Activated CD8-positive, alpha-beta memory T cell treated with anti-CD3 and anti-CD28 coated beads for 36 hours (primary cell): ENCODE measurements around the gene OPRM1. TPM values are rescaled to one million over a fixed set of nuclear protein-coding genes. Genes with fewer than 3 reads are reported as not detected.
"Not testable (repeated sequence)": the region's sequence is repeated elsewhere in the genome, so short reads cannot be mapped to it uniquely, and the experiment has no call there.

ENCODE experiments used
- CTCF ChIA-PET: fragments of 350-600 bp; sonication (Branson Sonifier 250); formaldehyde crosslinking; loops from one replicate; lab custom pipeline; 2021; ENCODE audit warnings: antibody characterized with exemption; lab: Charles Lee
- POLR2A ChIA-PET: fragments of 350-600 bp; sonication (Branson Sonifier 250); formaldehyde crosslinking; loops from one replicate; lab custom pipeline; 2021; ENCODE audit warnings: antibody characterized with exemption; lab: Charles Lee
- total RNA-seq, 2 experiments: library from RNA; stranded (reverse); gene quantifications; one replicate each; pipeline ENCODE4 v1.2.3, GENCODE V29; 2021

Gene OPRM1
- total RNA-seq, 2 experiments from 2014 or later: not detected

DNA sequence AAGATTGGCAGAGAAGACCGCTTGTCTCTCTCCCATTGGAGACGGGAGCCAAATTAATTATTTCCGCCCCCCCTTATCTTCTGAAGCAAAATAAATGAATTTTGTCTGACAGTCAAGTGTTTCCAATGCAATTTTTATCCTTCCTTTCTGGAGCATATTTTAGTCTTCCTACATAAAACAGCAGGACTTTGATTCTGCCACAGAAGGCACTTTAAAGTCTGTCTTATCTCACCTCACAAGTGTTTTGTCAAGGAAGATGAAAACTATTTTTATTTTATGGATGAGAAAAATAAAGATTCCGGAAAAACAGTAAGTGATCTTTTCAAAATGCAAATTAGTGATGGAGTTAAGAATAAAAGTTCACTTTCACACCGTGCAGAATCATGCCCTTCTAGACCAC is 140.4 kb downstream of the OPRM1 start:
- ChIA-PET POLR2A (no interaction called here), CTCF (no interaction called here)

DNA sequence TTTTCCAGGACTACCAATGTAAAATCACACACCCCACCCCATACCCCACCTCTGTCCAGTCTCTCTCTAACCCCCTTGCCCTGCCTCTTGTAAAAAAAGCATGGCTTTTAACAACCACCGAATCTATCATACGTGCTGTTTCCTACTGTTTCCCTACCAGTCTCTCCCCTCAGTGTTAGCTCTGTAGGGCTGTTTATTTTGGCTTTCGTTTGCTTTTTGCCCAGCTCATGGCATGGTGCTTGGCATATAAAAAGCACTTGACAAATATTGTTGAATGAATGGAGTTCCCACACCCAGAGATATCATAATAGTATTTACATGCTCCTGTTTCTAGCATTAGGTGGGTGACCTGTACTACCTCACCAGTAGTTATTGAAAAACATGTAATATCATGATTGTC is 148.2 kb downstream of the OPRM1 start:
- POLR2A ChIA-PET: no interaction called here
- CTCF ChIA-PET: no interaction called here

DNA sequence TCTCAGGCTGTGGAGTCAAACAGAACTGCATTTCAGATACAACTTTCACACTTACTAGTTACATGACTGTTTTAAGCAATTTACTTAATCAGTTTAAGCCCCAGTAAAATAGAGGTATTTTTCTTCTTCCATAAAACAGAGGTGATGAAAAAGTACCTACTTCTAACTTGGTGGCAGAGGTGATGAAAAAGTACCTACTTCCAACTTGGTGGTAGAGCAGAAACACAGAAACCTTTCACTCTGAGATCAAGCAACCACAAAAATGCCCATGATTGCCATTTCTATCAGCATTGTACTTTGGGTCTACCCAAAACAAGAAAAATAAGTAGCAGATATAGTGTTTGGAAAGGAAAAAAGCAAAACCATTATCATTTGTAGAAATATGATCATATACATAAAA is 148.7 kb downstream of the OPRM1 start:
- POLR2A ChIA-PET: no interaction called here
- CTCF ChIA-PET: no interaction called here

DNA sequence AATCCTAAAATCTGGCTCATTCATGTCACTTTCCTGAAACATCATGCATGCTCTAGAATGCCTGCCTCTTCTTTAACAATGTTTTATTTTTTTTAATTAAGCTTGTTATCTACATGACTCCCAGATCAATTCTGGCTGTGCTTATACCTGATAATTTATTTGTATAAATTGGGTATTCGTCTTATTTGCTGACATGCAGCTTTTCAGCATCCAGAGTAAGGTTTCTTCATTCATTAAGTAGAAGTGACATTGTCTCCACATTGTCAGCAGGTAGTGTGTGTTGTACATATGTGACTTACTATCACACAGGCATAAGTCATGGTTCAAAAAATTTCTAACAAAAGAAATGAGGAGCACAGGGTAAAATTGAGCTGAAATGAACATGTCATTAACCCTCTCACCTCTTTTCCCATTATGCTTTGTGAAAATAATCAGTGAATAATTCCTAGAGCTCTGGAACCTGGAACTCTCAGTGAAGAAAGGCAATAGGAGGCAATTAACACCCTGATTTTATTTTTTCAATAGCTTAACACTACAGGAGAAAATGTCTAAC is 157.4 kb downstream of the OPRM1 start:
- ChIA-PET CTCF (interaction anchor here (1.5 kb wide), 1 partner anchor 24 kb away, joined by 4 read pairs; no protein-coding TSS in a partner anchor), POLR2A (no interaction called here)

DNA sequence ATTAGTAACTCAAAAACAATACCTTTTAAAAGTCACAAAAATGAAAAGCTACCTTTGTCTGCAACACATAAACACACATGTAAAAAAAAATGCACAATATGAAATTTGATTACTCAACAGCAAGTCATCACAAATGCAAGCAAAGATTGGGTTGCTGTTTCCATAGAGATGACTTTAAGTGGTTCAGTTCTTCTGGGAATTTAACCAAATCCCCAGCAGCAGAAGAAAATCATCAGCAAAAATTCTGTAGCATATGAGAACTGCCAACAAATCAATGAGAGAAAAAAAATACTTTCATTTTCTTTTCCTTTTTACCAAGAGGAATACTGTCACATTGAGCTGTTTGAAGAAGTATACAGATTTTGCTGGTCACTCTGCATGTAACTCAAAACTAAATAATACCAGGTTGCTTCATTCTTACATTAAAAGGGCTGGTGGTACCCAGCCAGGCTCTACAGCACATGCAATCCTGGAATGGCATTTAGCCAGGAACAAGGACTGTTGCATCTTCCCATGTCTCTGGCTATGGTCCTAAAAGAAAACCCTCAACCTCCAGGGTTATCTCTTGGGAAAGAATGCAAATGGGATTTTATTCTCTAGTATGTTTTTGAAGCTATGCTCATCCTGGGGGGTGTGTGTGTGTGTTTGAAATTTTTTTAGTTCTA is 158.3 kb downstream of the OPRM1 start:
- ChIA-PET CTCF (no interaction called here), POLR2A (no interaction called here)

DNA sequence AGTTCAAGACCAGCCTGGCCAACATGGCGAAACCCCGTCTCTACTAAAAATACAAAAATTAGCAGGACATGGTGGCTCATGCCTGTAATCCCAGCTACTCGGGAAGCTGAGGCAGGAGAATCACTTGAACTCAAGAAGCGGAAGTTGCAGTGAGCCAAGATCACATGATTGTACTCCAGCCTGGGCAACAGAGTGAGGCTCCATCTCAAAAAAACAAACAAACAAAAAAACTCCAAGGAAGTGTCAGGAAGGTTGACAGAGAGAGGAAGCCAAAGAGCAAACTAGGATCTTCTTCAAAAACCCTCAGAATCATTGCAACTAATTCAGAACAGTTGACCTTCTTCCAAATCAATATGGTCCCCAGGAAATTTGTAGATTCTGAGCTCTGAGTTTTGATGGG is 162.6 kb downstream of the OPRM1 start:
- CTCF ChIA-PET: interaction anchor here (0.5 kb wide), 1 partner anchor 72 kb away, joined by 3 read pairs; no protein-coding TSS in a partner anchor
- POLR2A ChIA-PET: not testable (repeated sequence)

DNA sequence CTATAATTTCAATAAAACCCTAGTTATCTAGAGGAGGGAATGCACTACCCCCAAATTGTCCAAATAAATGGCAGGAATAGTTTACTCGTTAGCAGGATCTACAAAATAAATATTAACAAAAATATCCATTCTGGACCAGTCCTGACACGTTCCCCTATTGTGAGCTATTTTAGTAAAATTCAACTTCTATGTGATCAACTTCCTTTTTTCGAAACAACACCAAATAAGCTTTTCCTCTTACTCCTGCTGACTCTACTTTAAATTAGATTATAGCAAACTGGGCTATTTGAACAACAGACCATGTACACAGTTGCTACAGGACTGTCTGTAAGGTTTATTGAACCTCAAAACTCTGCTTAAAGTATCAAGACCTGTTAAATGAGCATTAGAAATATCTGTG is 163.3 kb downstream of the OPRM1 start:
- POLR2A ChIA-PET: no interaction called here
- CTCF ChIA-PET: interaction anchor here (0.5 kb wide), 1 partner anchor 72 kb away, joined by 3 read pairs; no protein-coding TSS in a partner anchor

DNA sequence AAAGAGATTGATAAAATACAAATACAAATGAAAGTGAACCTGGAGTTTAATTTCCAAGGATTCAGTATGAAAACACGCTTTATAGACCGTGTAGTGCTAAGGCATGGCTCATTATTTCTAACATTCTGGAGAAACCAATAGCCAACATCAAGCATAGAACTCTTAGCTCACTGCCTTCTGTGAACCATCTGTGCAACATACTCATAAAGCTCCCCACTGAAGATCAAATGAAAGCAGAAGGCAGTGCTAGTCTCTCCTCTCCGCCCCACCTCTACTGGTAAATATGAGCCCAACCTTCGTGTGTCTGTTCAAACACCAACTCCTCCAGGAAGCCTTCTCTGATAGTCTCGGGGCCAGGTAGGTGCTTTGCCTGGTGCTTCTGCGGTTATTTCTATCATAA is 163.9 kb downstream of the OPRM1 start:
- ChIA-PET POLR2A (no interaction called here), CTCF (no interaction called here)

DNA sequence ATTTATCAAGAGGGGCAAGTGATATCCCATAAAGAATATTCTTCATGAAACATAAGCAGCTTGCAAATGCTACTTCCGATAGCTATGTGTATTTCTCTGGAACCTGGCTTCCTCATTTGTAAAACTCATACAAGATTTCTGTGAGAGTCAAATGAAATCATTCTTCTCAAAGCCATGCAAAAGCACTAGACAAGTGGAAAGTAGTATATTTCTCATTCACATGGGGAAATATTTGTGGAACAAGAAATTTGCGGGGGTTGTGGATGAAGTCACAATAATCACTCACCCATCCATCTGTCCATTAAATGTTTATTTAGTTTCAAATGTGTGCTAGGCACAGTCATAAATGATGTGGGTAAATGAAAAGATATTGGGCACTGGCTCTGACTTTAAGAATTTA is 167.1 kb downstream of the OPRM1 start:
- ChIA-PET CTCF (interaction anchor here (1.5 kb wide), 1 partner anchor 11 kb away, joined by 3 read pairs; no protein-coding TSS in a partner anchor), POLR2A (no interaction called here)

DNA sequence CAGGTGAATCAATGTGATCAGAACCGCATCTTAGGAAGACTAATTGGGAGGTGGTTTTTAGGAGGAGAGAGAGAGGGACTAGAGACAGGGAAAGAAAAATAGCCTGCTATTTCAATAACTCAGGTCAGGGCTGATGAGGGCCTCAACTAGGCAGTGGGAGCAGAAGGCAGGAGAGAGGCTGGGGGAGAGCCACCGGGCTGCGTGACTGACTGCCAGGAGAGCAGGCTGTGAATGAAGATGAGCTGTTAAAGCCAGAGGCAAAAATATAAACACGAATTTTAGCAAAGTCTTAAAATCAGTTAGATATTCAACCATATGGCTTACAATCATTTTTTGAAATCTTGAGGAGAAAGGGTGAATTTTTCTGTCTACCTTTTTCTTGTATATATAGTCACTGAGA is 168.0 kb downstream of the OPRM1 start:
- ChIA-PET CTCF (no interaction called here), POLR2A (no interaction called here)

DNA sequence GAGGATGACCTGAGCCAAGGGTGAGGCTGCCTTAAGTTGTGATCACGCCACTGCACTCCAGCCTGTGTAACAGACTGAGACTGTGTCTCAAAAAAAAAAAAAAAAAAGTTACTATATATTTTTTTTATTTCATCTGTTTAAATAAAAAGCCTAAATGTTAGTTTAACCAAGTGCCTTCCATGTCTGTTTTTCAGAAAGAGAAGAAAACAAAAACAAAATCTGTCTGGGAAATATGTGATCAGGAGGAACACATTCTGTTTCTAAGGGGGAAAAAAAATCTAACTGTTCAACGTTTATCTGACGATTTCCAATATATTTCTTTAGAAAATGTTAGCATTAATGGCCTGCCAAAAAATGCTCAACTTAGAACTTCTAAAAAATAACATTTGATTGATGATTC is 170.5 kb downstream of the OPRM1 start:
- POLR2A ChIA-PET: no interaction called here
- CTCF ChIA-PET: no interaction called here

DNA sequence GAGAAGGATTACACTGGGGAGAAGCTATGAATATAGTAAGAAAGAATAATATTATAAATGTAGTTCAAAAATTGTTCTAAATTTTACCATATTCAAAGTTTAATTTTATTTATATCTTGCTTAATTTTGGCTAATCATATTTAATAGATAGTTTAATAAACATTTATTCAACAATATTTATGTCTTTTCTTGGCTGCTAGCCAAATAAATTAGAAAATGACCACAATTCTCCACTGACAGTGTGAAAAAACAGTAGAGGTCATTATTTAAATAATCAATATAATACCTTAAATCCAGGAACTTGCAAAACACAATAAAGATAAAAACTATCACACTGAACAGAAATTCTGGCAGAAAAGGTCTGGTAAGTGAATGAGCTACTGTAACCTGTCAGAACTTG is 171.6 kb downstream of the OPRM1 start:
- POLR2A ChIA-PET: no interaction called here
- CTCF ChIA-PET: interaction anchor here (0.6 to 0.7 kb wide), 2 partner anchors 28 to 47 kb away, joined by 3 read pairs; no protein-coding TSS in a partner anchor

DNA sequence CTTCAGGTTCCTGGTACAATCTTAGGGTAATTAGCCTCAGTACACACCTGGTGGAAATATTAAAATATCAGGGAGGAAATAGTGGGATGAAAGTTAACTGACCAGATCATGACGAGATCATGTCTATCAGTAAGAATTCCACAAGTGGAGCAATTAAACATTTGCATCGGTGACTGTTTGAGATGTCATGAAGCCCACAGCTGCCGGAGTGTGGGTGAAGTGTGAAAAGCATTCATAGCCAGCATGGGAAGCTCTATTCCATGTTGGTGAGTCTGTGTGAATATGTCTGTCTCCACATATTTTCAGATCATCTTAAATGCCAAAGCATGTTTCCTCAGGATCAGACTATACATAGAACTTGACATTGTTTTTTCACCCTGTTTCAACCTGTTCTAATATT is 174.7 kb downstream of the OPRM1 start:
- ChIA-PET CTCF (no interaction called here), POLR2A (no interaction called here)

DNA sequence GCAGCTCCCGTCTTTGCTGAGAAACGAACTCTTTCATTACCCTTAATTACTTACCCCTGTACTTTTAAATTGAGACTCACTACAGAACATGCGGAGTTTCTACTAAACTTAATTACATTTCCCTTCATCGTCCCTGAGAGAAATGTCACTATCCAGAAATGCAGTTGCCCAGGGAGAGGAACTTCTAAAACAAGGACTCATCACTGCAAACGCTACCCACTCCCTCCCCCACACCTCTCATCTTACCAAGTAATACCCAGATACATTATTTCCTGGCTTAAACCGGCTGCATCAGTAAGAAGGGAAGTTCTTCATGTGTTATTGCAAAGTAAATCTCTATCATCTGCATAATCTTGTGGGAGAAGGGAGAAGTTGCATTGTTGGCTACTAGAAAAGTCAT is 179.3 kb downstream of the OPRM1 start:
- CTCF ChIA-PET: interaction anchor here (1.0 kb wide), 1 partner anchor 55 kb away, joined by 4 read pairs; no protein-coding TSS in a partner anchor
- POLR2A ChIA-PET: no interaction called here

DNA sequence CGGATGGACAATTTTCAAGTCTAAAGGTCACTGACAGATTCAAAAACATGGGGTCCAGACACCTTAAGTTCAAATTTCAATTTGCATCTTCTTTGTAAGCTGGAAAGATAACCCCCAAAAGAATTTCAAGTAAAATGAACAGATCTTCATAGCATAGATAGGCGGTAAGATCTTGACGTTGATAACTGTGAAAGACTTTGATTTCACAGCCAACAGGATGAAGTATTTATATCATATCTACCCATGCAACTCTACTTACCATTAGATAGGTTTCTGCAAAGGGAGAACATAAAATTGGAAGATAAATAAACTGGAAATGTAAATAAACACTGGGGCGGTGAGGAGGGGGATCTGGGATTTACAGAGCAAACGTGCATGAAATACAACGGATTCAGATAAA is 179.7 kb downstream of the OPRM1 start:
- POLR2A ChIA-PET: no interaction called here
- CTCF ChIA-PET: no interaction called here

DNA sequence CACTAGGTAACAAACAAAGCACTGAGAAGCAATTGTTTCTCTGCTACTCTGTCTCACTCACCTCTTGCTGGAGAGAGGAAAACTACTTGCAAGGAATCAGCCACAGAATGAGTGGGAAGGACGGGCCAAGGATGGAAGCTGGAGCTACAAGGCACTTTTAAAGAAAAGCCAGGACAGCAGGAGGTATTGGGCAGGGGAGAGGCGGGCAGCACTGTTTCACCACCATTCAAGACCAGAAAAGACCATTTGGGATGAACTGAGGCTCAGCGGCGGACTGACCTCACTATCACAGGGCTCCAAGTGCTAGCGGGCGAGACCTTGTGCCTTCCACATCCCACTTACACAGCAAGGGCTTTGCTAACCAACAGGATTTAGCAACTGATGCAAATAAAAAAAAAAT is 180.2 kb downstream of the OPRM1 start:
- ChIA-PET CTCF (interaction anchor here (1.7 kb wide), 1 partner anchor 23 kb away, joined by 4 read pairs; no protein-coding TSS in a partner anchor), POLR2A (no interaction called here)

DNA sequence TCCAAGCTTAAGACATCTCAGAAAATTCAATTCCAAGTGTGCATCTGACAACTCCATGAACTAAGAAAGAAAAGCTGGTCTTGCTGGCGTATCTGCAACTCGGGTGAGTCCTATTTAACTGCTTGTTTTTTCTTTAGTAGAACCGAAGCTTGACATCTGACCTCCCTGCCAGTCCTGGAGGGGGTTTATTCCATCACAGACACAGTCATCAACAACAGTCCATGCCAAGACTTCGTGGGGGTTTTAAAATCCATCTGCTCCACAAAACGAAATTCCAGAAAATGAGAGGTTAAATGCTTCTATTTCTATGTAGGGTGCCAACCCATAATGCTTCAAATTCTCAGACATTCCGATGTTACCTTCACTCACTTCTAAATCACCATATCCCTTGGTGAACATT is 183.7 kb downstream of the OPRM1 start:
- CTCF ChIA-PET: interaction anchor here (0.6 to 1.4 kb wide), 2 partner anchors 66 to 68 kb away, joined by 3 to 6 read pairs; no protein-coding TSS in a partner anchor

DNA sequence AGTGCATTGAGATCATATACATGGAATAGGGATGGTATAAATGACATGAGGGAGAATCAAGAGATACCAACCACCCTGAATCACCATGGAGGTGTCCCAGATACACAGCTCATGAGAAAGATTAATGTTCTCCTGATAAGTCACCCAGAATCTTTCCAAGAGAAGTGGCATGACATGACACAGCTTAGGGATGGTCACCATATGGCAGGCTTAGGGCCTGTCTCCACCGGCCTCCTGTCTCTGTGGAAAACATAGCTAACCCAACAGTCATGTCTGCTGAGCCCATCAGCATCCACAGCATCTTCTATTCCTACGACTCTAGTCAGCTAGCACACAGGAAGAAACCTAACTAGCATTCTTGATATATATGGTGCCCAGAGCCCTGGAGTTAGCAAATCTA is 184.3 kb downstream of the OPRM1 start:
- ChIA-PET POLR2A (interaction anchor here (1.0 kb wide), 1 partner anchor 24 kb away, joined by 3 read pairs; no protein-coding TSS in a partner anchor), CTCF (interaction anchor here (1.1 to 1.4 kb wide), 2 partner anchors 12 to 68 kb away, joined by 3 to 5 read pairs; no protein-coding TSS in a partner anchor)

More for the DNA sequence above, 183.7 kb downstream of the OPRM1 start:
- POLR2A ChIA-PET: interaction anchor here (0.5 to 1.0 kb wide), 2 partner anchors 25 to 107 kb away, joined by 3 to 4 read pairs; no protein-coding TSS in a partner anchor

DNA sequence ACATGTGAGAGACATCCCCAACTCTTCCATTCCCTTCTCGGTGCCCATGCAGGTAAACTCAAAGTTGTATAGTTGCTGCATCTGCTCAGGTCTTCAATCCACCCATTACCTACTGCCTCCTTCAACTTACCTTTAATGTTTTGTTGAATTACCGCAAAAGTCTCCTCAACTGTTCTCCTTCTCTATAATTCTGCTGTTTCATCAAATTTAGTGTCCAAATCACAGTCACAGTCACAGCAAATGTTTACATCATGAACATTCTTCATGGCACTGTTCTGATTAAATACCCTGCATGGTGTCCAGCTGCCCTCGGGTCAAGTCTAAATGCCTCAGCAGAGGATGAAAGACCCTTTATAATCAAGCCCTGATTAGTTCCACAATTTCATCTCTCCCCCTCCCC is 187.4 kb downstream of the OPRM1 start:
- ChIA-PET CTCF (interaction anchor here (0.9 kb wide), 1 partner anchor 22 kb away, joined by 3 read pairs; no protein-coding TSS in a partner anchor), POLR2A (no interaction called here)

DNA sequence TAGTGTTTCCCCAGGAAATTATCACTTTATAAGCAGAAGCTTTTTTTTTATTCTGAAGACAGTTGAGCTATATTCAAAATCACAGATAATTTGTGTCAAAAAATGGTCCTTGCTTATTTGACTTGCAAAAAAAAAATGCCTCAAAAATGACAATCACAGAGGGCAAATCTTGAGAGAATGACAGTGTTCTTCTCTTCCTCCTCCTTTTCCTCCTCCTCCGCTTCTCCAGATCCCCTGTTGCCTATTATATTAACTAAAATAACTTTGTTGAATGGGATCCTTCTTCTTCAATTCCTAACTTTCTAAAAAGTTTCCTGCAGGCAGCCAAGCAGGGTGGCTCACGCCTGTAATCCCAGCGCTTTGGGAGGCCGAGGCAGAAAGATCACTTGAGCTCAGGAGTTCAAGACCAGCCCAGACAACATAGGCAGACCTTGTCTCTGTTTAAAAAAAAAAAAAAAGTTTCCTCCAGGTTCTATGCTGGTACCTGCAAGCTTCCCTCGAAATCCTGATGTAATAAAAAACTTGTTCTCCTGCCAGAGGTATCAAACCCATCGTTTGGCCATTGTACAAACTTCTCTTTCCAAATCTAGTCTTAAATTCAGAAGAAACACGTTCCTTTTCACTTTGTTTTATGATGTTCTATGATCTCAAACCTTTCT is 189.0 kb downstream of the OPRM1 start:
- CTCF ChIA-PET: interaction anchor here (1.8 kb wide), 1 partner anchor 17 kb away, joined by 5 read pairs; no protein-coding TSS in a partner anchor
- POLR2A ChIA-PET: interaction anchor here (0.6 kb wide), 2 partner anchors 13 to 387 kb away, joined by 4 to 5 read pairs; no protein-coding TSS in a partner anchor
